ENCODE results near the gene VPS33A. TPM values are rescaled to one million over a fixed set of nuclear protein-coding genes. Genes with fewer than 3 reads are reported as not detected.
"Not testable (repeated sequence)": the region's sequence is repeated elsewhere in the genome, so short reads cannot be mapped to it uniquely, and the experiment has no call there.

VPS33A gene
- total RNA-seq, 2 donors from 2014 or later = 10.7 to 12.5 TPM

GRCh38 chr12:122282061-122282460, 15.8 kb upstream of the VPS33A start:
- H3K9me3 ChIP-seq = no peaks in the 10 kb centered on the region
- H3K4me1 ChIP-seq (ENCODE audit: control insufficient read depth in 1 of 2, low read depth in 2 of 2) = peaks cover 5 to 6% of the 10 kb centered on the region in 2 donors
- no peak for ATAC-seq (ENCODE audit: insufficient number of reproducible peaks, low FRiP score, low read depth)
- H3K4me3 ChIP-seq = no peak overlapping the region
- no peaks in the 10 kb centered on the region for H3K27me3 ChIP-seq (replicated peaks; ENCODE audit: insufficient read depth)
- H3K36me3 ChIP-seq = peaks cover 11% of the 10 kb centered on the region
- H3K27ac ChIP-seq = no peak overlapping the region
- TF ChIP-seq CTCF (IDR thresholded peaks at IDR 0.05) = no peak
- DNase-seq (ENCODE audit: low spot score) = no peak

- H3K4me3 ChIP-seq = no peak overlapping the region
- no peak overlapping the region for H3K27ac ChIP-seq
- no peaks in the 10 kb centered on the region for H3K4me1 ChIP-seq (ENCODE audit: control insufficient read depth in 1 of 2, low read depth in 2 of 2)
- H3K27me3 ChIP-seq (replicated peaks; ENCODE audit: insufficient read depth) = no peaks in the 10 kb centered on the region
- ATAC-seq (ENCODE audit: insufficient number of reproducible peaks, low FRiP score, low read depth) (no peak), DNase-seq (ENCODE audit: low spot score) (no peak)
- peaks cover 29% of the 10 kb centered on the region for H3K36me3 ChIP-seq
- no peaks in the 10 kb centered on the region for H3K9me3 ChIP-seq
- TF ChIP-seq CTCF (IDR thresholded peaks at IDR 0.05) = no peak
These were observed 9.9 kb upstream of the VPS33A start for GRCh38 chr12:122276242-122276641.

- TF ChIP-seq CTCF (IDR thresholded peaks at IDR 0.05) = no peak
- ATAC-seq (ENCODE audit: insufficient number of reproducible peaks, low FRiP score, low read depth) (no peak), DNase-seq (ENCODE audit: low spot score) (no peak)
- peaks cover 33% of the 10 kb centered on the region for H3K36me3 ChIP-seq
- H3K9me3 ChIP-seq = no peaks in the 10 kb centered on the region
- no peak overlapping the region for H3K27ac ChIP-seq
- H3K4me1 ChIP-seq (ENCODE audit: control insufficient read depth in 1 of 2, low read depth in 2 of 2) = no peaks in the 10 kb centered on the region
- no peak overlapping the region for H3K4me3 ChIP-seq
- no peaks in the 10 kb centered on the region for H3K27me3 ChIP-seq (replicated peaks; ENCODE audit: insufficient read depth)
These were observed 9.2 kb upstream of the VPS33A start for GRCh38 chr12:122275459-122275858.

- peaks cover 25% of the 10 kb centered on the region for H3K36me3 ChIP-seq
- DNase-seq (ENCODE audit: low spot score) = no peak
These were observed 436 bp downstream of the VPS33A start for GRCh38 chr12:122265886-122266229.

GRCh38 chr12:122265476-122265875, 818 bp downstream of the VPS33A start:
- DNase-seq (ENCODE audit: low spot score) (no peak), ATAC-seq (ENCODE audit: insufficient number of reproducible peaks, low FRiP score, low read depth) (no peak)
- H3K36me3 ChIP-seq = peaks cover 25% of the 10 kb centered on the region
- H3K27me3 ChIP-seq (replicated peaks; ENCODE audit: insufficient read depth) = no peaks in the 10 kb centered on the region
- peaks cover 12% of the 10 kb centered on the region in 2 donors for H3K4me1 ChIP-seq (ENCODE audit: control insufficient read depth in 1 of 2, low read depth in 2 of 2)
- H3K4me3 ChIP-seq = peak overlapping the region; percentile 86
- no peaks in the 10 kb centered on the region for H3K9me3 ChIP-seq
- H3K27ac ChIP-seq = peak overlapping the region; percentile 88 to 89
- TF ChIP-seq CTCF (IDR thresholded peaks at IDR 0.05) = no peak

More at GRCh38 chr12:122265886-122266229, 436 bp downstream of the VPS33A start:
- no peak for ATAC-seq (ENCODE audit: insufficient number of reproducible peaks, low FRiP score, low read depth)
- TF ChIP-seq CTCF (IDR thresholded peaks at IDR 0.05) = no peak
- H3K4me3 ChIP-seq = peak overlapping the region; percentile 86
- peaks cover 12% of the 10 kb centered on the region in 2 donors for H3K4me1 ChIP-seq (ENCODE audit: control insufficient read depth in 1 of 2, low read depth in 2 of 2)
- H3K9me3 ChIP-seq = no peaks in the 10 kb centered on the region
- peak overlapping the region; percentile 88 to 89 for H3K27ac ChIP-seq
- no peaks in the 10 kb centered on the region for H3K27me3 ChIP-seq (replicated peaks; ENCODE audit: insufficient read depth)

- peaks cover 53% of the 10 kb centered on the region for H3K36me3 ChIP-seq
- not testable (repeated sequence) for H3K27me3 ChIP-seq (replicated peaks; ENCODE audit: insufficient read depth); H3K4me1 ChIP-seq (ENCODE audit: control insufficient read depth in 1 of 2, low read depth in 2 of 2); H3K9me3 ChIP-seq; ATAC-seq (ENCODE audit: insufficient number of reproducible peaks, low FRiP score, low read depth); H3K4me3 ChIP-seq; H3K27ac ChIP-seq; DNase-seq (ENCODE audit: low spot score)
These were observed 5.6 kb downstream of the VPS33A start for GRCh38 chr12:122260735-122261134.

GRCh38 chr12:122258939-122259338, 7.4 kb downstream of the VPS33A start:
- not testable (repeated sequence) for H3K27ac ChIP-seq; H3K9me3 ChIP-seq; H3K4me3 ChIP-seq; H3K27me3 ChIP-seq (replicated peaks; ENCODE audit: insufficient read depth); H3K4me1 ChIP-seq (ENCODE audit: control insufficient read depth in 1 of 2, low read depth in 2 of 2); ATAC-seq (ENCODE audit: insufficient number of reproducible peaks, low FRiP score, low read depth); DNase-seq (ENCODE audit: low spot score)
- H3K36me3 ChIP-seq = peaks cover 53% of the 10 kb centered on the region

- ATAC-seq (ENCODE audit: insufficient number of reproducible peaks, low FRiP score, low read depth); H3K27me3 ChIP-seq (replicated peaks; ENCODE audit: insufficient read depth); H3K4me3 ChIP-seq; H3K9me3 ChIP-seq; H3K27ac ChIP-seq; H3K4me1 ChIP-seq (ENCODE audit: control insufficient read depth in 1 of 2, low read depth in 2 of 2); DNase-seq (ENCODE audit: low spot score): not testable (repeated sequence)
- peaks cover 55% of the 10 kb centered on the region for H3K36me3 ChIP-seq
These were observed 7.8 kb downstream of the VPS33A start for GRCh38 chr12:122258462-122258861.

All from thoracic aorta (tissue), 2 donors.